HG03558 (cell line): ENCODE results near the gene TMED1.
"Not testable (repeated sequence)": the region's sequence is repeated elsewhere in the genome, so short reads cannot be mapped to it uniquely, and the experiment has no call there.

Experiments
- ATAC-seq: cut with Tn5 transposase; IDR thresholded peaks from one replicate; pipeline ENCODE4 v1.9.1; 2021; ENCODE audit warnings: moderate number of reproducible peaks; ENCODE audit not compliant: unreplicated experiment; ENCODE audit errors: extremely low read depth

TMED1 gene

GRCh38 chr19:10863107-10863717 lies 27.2 kb upstream of the TMED1 start:
- no peak for ATAC-seq

GRCh38 chr19:10862561-10863106 lies 26.6 kb upstream of the TMED1 start:
- ATAC-seq, result no peak

DNA sequence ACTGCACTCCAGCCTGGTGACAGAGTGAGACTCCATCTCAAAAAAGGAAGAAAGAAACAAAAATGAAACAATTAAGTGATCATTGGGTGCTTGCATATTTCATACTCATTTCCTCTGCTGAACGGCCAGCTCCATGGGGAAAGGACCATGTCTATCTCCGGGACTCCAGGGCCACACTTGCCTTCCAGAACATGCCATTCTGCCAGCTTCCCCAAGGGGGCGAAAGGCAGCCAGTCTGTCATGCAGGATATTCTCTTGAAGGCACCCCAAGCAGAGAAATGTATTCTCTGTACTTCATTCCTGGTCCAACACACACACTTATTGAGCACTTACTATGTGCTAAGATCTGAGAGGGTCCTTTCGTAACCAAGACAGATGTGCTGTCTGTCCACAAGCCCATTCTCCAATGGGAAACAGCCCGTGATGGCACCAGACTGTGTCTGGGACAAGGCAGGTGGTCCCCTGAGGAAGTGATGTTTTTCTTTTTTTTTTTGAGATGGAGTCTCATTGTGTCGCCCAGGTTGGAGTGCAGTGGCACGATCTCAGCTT lies 25.2 kb upstream of the TMED1 start:
- no peak for ATAC-seq

DNA sequence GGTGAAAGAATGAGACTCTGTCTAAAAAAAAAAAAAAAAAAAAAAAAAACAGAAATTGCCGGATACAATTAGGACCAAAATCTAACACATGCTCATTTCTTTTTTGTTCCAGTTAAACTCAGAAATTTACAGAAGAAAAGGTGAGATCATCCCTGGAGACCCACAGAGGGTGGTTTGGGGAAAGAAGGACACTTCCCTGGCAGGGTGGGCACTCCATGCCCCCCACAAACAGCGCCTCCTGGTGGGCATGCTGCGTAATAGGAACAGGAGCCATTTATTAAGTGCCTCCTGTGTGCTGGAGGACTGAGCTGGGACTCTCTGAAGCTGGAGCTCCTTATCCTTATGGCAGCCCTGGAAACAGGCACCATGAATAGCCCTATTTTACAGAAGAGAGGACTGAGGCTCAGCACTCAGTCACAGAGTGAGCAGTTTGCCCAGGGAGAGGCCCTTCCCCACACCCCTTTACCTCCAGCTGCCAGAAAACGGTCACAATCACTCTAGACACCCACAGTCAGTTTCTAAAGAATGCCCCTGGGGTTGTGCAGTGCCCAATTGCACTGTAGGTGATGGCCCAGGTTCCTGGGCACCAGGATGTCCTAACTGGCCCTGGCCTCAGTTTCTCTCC lies 22.3 kb upstream of the TMED1 start:
- no peak for ATAC-seq

GRCh38 chr19:10856899-10857298 lies 20.9 kb upstream of the TMED1 start:
- not testable (repeated sequence) for ATAC-seq

GRCh38 chr19:10855879-10856522 lies 20.0 kb upstream of the TMED1 start:
- no peak for ATAC-seq

DNA sequence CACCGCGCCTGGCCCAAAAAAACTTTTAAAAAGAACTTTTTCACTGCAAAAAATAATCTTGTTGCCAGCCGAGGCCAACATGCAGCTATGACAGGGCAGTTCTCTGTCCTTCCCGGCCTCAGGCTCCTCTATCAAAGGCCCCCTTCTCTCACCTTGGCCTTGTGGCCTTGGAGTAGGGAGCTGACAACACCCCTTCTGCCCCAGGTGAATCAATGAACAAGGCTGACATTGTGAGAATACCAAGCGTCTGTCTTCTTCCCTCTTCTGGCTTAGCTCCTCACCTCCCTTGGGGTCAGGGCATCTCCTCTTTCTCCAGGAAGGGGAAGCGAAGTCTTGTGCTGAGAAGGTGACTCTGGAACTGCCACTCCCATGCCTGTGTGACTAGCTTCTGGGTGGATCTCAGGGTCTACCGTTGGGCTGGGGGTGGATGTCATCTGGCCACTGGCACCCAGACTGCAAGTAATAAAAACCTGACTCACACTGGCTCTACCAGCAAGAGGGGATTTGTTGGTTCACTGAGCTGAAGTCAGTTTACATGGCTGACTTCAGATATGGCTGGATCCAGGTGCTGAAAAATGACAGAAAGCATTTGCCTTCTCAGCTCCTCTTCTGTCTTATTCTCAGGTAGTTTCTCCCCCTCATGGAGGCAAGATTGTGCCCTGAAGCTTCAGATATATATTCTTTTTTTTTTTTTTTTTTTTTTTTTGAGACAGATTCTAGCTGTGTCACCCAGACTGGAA lies 18.5 kb upstream of the TMED1 start:
- ATAC-seq, result no peak

DNA sequence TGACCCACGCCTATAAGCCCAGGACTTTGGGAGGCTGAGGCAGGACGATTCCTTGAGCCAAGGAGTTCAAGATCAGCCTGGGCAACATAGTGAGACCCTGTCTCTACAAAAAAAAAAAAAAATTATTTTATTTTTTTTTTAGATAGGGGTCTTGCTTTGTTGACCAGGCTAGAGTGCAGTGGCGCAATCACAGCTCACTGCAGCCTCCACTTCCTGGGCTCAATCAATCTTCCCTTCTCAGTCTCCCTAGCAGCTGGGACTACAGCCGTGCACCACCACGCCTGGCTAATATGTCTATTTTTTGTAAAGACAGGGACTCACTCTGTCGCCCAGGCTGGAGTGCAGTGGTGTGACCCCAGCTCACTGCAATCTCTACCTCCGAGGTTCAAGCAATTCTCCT lies 16.9 kb upstream of the TMED1 start:
- no peak for ATAC-seq

DNA sequence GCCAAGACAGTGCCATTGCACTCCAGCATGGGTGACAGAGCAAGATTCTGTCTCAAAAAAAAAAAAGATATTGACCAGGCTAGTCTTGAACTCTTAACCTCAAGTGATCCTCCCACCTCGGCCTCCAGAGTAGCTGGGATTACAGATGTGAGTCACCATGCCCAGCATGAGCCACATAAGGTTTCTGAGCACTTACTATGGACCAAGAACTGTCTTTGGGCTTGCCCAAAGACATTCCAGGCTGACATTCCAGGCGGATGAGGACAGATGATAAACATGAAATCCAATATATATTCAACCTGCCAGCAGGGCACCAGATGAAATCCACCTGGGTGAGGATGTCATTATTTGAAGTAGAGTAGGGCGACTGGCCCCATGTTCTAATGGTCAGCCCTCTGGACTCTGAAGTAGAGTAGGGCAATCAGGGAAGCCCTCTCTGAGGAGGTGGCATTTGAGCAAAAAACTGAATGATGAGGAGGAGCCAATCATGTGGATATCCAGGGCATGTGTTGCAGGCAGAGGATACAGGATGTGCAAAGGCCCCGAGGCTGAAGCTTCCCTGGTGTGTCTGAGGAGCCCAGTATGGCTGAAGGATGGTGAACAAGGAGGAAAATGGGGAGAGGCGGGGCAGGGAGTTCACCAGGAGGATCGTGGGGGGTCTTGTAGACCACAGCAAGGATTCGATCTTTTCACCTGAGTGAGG lies 16.2 kb upstream of the TMED1 start:
- no peak for ATAC-seq

GRCh38 chr19:10850631-10851030 lies 14.6 kb upstream of the TMED1 start:
- no peak for ATAC-seq

- no peak for ATAC-seq
Measured at GRCh38 chr19:10848230-10848856, 12.3 kb upstream of the TMED1 start, which contains the start of gene C19orf38. TSS of gene C19orf38 (plus strand) at chr19:10848415. CDS start at chr19:10848509, 94 bp downstream.

GRCh38 chr19:10846500-10847202 lies 10.6 kb upstream of the TMED1 start:
- ATAC-seq, result no peak

GRCh38 chr19:10842788-10843187 lies 6.8 kb upstream of the TMED1 start:
- ATAC-seq, result no peak

DNA sequence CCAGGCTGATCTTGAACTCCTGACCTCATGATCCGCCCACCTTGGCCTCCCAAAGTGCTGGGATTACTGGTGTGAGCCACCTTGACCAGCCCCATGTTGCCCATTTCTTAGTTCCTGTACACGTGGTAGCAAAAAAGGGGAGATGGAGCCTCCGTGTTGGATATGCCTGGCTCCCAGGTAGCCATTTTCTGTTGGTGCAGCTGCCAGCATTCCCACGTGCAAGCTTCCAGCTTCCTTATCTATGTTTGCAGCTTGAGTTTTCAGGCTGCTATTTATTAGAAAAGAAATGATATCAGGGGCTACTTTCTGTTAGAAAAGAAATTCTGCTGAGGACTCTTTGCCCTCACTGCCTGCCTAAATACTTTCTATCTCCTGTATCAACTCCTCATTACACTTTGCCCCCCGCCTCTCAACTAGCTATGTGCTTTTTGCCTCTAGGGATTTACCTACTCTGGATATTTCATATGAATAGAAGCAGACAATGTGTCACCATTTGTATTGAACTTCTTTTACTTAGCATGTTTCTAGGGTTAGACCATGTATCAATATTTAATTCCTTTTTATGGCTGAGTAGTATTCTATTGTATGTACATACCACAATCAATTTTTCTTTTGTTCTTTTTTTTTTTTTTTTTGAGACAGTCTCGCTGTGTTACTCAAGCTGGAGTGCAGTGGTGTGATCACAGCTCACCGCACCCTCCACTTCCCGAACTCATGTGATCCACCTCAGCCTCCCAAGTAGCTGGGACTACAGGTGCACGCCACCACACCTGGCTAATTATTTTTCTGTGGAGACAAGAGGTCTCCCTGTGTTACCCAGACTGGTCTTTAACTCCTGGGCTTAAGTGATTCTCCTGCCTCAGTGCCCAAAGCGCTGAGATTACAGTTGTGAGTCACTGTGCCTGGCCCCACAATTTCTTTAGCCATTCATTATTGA lies 3.4 kb upstream of the TMED1 start:
- ATAC-seq, result no peak

GRCh38 chr19:10838377-10838776 lies 2.4 kb upstream of the TMED1 start:
- no peak for ATAC-seq

DNA sequence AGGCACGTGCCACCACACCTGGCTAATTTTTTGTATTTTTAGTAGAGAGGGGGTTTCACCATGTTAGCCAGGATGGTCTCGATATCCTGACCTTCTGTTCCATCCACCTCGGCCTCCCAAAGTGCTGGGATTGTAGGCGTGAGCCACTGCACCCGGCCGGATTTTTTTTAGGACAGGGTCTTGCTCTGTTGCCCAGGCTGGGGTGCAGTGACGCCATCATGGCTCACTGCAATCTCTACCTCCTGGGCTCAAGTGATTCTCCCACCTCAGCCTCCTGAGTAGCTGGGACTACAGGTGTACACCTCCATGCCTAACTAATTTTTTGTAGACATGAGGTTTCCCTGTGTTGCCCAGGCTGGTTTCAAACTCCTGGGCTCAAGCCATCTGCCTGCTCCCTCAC lies 1.6 kb upstream of the TMED1 start:
- ATAC-seq, result not testable (repeated sequence)

GRCh38 chr19:10836479-10837330 lies 693 bp upstream of the TMED1 start:
- no peak for ATAC-seq
